HG02840 (cell line): Measurements from ENCODE around the gene PLCH1.
A peak's percentile ranks its signal among the peaks of the same experiment; 100 is the strongest.

Experiments
- ATAC-seq: cut with Tn5 transposase; IDR thresholded peaks from one replicate; pipeline ENCODE4 v1.9.1; 2021; ENCODE audit warnings: mild to moderate bottlenecking, moderate library complexity, moderate number of reproducible peaks; ENCODE audit not compliant: unreplicated experiment, low FRiP score

Gene PLCH1

GRCh38 chr3:155560135-155560534 is 184.7 kb downstream of the PLCH1 start:
- ATAC-seq: no peak

DNA sequence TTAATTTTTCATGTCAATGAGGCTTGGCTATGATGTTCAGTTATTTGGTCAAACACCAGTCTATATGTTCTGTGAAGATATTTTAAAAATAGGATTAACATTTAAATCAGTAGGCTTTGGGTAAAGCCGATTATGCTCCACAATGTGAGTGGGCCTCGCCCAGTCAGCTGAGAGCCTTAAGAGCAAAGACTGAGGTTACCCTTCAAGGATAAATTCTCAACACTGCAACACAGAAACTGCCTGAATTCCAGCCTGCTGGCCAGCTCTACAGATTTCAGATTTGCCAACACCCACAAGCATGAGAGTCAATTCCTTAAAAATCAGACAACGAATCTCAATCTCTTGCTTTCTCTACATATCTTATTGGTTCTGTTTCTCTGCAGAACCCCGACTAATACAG is 188.3 kb downstream of the PLCH1 start:
- ATAC-seq: no peak

DNA sequence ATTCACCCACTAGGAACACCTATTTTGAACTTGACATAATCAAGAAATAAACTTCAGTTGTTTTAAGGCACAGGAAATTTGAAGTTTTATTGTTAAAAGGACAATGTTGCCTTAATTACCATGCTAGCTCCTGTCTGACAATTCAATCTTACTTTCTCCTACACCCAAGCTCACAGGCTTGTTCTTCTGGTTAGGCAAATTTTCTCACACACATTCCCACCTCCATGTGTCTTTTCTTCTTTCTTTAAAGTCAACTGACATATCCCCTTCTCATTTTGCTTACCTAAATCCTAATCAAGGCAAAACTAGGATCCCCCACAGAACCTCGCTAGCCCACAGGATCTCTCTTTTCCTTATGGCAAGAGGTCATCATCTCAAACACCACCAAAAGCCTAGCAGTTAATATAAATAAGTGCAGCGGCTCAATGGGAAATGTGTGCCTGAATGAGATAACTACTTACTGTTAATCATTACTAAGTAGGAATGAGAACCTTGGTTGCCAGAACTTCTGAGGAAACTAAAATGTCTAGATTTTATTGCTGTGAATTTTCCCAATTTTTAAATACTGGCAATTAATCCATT is 189.3 kb downstream of the PLCH1 start:
- ATAC-seq: no peak

GRCh38 chr3:155554777-155555451 is 190.0 kb downstream of the PLCH1 start:
- peak; percentile 63 for ATAC-seq

DNA sequence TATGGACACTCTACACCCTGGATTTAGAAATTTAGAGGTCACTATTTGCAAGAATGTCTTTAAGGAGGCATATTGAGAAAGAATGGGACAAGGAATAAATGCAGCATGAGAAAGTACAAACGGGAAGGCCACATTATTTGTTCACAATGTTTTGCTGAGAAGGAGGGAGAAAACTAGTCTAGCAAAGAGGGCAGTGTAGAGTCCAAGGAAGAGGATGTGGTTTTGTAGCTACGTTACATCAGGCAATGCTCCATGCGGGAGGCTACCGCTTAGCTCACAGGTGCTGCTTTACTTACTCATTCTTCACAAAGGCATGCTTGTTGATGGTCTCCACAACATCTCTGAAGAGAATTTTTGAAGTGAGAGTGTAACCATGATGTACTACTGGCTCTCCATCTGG is 191.1 kb downstream of the PLCH1 start:
- no peak for ATAC-seq

GRCh38 chr3:155553326-155553725 is 191.5 kb downstream of the PLCH1 start:
- ATAC-seq: no peak

DNA sequence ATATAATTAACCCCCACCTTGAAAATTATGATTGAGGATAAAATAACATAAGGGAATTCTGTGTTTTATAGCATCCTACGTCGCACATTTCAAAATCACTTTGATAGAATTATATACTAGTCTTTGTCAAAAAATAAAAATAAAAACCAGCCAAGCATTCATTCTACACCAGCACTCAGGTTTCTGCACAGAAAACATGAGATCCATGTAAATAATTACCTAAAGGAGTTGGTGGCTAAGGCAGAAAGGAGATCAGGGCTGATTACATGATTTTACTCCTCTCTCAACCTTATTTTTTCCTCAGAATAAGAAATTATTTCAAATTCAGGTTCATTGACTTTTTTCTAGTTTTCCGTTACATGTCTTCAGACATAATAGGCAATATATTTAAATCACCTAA is 194.5 kb downstream of the PLCH1 start:
- ATAC-seq: no peak

GRCh38 chr3:155549087-155549486 is 195.8 kb downstream of the PLCH1 start:
- peak; percentile 80 for ATAC-seq

DNA sequence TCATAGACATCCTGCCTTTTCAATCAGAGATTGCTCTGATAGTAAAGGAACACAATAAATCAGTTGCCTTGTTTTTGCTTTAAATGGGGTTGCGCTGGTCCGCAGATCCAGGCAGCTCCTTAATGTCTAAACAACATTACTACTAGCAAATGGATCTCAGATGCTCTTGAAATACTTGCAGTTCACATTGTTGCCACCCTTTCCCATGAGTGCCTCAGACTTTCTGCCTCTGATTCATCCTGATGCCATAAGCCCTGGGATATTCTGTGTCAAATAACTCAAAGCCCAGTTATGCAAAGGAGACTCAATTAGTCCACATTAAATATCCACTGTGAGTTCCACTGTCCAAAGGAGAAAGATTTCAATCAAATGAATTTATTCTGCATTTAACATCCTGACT is 196.7 kb downstream of the PLCH1 start:
- no peak for ATAC-seq

DNA sequence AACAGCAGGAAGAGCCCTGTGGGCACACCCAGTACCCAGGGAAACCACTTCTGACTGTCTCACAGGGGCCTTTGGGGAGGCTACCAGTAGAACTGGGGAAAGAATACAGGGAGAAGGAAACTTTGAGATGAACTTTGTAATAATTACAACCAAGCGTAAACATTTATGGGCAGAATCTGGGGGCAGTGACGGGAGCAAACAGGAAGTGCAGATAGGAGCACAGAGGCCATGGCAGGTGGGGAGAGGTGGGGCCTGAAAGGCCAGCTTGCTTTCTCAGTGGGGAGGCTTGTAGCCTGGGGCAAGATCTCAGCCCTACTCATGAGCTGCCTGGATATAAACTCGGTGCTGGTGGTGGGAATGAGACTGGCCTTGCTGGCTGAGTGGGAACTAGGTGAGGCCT is 209.8 kb downstream of the PLCH1 start:
- ATAC-seq: no peak

DNA sequence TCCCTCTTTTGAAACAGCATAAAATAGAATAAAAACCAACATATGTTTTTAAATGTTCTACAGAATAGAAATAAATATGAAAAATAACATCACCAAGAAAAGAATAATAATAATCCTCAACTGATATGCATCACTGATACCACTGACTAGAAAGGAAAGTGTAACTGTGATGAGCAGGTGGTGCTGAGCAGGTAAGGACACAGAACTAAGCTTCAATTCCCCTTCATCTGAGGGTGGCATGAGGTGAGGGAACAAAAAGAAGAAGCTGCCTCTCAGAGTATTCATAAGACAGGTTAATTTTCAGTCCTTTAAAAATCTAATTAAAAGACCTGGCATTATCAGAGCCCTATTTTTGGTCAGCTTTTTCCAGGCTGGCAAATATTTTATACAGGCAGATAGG is 216.3 kb downstream of the PLCH1 start:
- ATAC-seq: no peak

GRCh38 chr3:155525324-155525833 is 219.5 kb downstream of the PLCH1 start:
- ATAC-seq: no peak

- ATAC-seq: no peak
Measured at GRCh38 chr3:155520463-155520862, 224.4 kb downstream of the PLCH1 start.

GRCh38 chr3:155519078-155519477 is 225.8 kb downstream of the PLCH1 start:
- ATAC-seq: no peak

DNA sequence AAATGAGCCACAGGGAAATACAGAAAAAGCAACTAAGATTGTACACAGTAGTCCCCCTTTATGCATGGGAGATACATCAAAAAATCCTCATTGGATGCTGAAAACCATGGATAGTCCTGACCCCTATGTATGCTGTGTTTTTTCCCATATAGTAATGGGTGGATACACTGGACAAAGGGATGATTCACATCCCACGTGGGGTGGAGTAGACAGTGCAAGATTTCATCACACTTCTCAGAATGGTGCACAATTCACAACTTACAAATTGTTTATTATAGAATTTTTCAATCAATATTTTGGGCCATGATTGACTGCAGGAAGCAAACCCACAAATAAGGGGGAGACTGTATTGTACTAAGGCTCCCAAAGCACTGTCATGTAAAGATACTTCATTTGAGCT is 227.0 kb downstream of the PLCH1 start:
- no peak for ATAC-seq

- ATAC-seq: no peak
Measured at GRCh38 chr3:155516439-155516838, 228.4 kb downstream of the PLCH1 start.

GRCh38 chr3:155512867-155513261 is 232.0 kb downstream of the PLCH1 start:
- ATAC-seq: no peak

DNA sequence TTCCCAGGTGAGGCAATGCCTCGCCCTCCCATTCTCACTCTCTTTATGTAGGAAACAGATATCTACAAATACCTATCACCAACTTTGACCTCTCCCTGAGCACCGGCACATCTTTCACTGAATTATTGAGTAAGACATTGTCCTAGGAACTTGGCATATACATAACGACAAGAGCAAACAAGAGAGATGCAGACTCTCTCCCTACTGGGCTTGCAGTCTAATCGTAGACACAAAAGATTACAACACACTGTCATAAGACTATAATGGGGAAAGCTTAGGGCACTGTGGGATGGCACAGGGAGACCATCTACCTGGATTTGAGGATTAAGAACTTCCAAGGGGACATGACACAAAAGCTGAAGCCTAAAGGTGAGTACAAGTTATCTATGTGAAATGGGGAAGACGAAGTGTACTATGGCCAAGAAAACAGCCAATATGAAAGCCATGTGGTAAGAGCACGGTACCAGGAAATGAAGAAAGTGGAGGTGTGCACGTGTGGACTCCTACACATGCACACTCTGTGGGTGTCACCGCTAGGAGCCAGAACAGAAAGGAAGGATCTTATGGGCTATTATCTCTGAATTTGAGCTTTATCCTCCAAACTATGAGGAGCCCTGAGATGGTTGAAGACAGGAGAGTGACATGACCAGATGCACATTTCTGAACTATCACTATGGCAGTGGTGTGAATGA is 232.6 kb downstream of the PLCH1 start:
- ATAC-seq: no peak

DNA sequence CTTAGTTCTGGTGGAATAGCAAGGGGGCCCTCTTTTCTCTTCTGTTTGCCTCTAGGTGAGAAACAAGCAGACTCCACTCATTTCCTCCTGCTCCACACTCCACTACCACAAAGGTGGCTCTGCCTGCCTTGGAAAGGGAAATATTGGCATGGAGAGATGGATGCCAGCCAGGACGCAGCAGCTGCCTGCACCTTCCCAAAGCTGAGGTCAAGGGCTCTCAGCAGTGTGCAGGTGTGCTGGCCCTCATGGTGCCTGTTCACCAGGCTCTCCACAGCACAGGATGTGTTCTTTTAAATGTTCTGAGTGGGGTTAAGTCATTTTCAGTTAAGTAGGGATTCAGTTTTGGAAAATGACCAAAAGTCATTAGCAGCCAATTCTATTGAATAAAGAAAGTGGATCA is 240.2 kb downstream of the PLCH1 start:
- ATAC-seq: no peak

GRCh38 chr3:155502630-155503029 is 242.2 kb downstream of the PLCH1 start:
- ATAC-seq: no peak

DNA sequence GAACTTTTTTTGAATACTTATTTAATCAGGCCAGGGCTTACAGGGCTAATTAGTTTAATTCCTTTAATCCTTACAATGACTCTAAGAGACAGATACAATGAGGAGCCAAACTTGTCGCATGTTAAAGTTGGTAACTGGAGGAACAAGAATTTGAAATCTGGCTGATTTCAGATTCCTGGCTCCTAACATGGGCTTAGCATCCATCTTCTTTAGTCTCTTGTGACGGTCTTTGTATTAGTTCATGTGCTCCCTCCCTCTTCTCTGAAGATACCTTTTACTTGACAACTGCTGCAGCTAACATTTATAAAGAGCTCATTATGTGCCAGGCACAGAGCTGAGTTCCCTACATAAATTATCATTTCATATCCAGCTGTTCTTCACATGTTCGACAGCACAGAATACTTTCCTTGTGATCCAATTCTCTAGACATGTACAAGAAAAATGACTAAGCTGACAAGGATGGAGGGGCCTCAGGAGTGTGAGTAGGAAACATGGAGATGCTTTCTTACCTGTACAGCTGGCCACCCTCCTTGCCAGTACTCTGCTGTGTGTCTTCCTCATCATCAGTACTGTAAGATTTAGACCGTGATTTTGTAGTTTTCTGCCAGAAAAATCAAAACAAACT is 244.6 kb downstream of the PLCH1 start:
- ATAC-seq: no peak
